RWPE1 (cell line): ENCODE data around the gene PADI2.

Experiments used
- CTCF ChIA-PET: fragments of 350-600 bp; sonication (Branson Sonifier 250); formaldehyde crosslinking; extraction: SDS; loops from one replicate; lab custom pipeline; 2021; lab: Yijun Ruan, JAX
- POLR2A ChIA-PET: fragments of 400-600 bp; formaldehyde crosslinking; extraction: SDS; loops from one replicate; lab custom pipeline; 2020; ENCODE audit warnings: antibody characterized with exemption; ENCODE audit not compliant: low non-redundant PET; lab: Yijun Ruan, JAX
- DNase-seq: peaks from one replicate; pipeline ENCODE4 v3.0.0; 2012; ENCODE audit warnings: low spot score
- H3K27ac ChIP-seq: fragments of 450-650 bp; 2 replicates; pipeline ENCODE4 v1.5.1; 2017
- CTCF ChIP-seq: fragments of 450-650 bp; conservative IDR thresholded peaks from 2 replicates; pipeline ENCODE4 v1.5.1; 2017; ENCODE audit warnings: low read depth, mild to moderate bottlenecking

The PADI2 gene

GRCh38 chr1:17116643-17117042 lies 2.6 kb downstream of the PADI2 start:
- POLR2A ChIA-PET: no interaction called here
- TF ChIP-seq CTCF: no peak
- no peak overlapping the region for H3K27ac ChIP-seq
- DNase-seq: no peak
- CTCF ChIA-PET: interaction anchor here (0.6 to 0.7 kb wide), 2 partner anchors 16 to 41 kb away, joined by 3 to 6 read pairs; no protein-coding TSS in a partner anchor

DNA sequence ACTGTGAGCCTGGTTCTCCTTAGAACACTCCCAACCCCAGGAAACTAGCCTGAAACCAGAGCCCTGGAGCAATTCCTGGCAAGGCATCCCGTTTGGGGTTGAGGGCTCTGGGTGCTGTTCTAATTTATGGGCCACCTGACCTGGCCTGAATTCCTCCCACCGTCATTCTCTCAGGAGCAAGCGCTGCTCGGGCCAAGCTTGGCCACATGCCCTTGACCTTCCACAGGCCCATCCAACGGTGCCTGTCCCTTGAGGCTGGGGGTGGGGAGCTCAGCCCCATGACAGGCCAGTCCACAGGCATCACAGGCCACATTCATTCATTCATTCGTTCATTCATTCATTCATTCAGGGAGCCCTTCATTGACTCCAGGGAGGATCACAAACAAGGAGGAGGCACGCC lies 5.3 kb downstream of the PADI2 start:
- no peak for TF ChIP-seq CTCF
- ChIA-PET POLR2A (no interaction called here), CTCF (interaction anchor here (1.4 kb wide), 1 partner anchor 12 kb away, joined by 7 read pairs; no protein-coding TSS in a partner anchor)
- H3K27ac ChIP-seq: peak overlapping the region; percentile 24; the same call in 1 of the 2 replicates
- no peak for DNase-seq

GRCh38 chr1:17112496-17113236 lies 6.6 kb downstream of the PADI2 start:
- CTCF ChIA-PET: no interaction called here
- POLR2A ChIA-PET: no interaction called here

DNA sequence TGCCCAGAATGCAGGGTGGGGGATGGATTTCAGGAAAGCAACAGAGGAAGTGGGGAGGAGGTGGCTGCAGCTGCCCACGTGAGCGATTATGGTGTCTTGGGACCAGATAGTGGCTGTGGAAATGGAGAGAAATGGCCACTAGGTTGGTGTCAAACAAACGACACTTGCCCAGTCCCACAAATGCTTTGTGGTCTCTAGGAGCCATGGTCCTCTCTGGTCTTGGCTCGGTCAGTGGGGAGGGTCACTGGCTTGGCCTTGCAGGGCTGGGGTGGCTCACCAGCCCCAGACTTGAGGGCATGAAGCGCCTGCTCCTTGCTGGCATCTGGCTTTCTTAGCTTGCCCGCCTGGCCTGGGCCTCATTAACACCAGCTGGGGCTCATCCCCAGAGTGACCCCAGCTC lies 7.2 kb downstream of the PADI2 start:
- POLR2A ChIA-PET: no interaction called here
- no peak for DNase-seq
- no peak overlapping the region for H3K27ac ChIP-seq
- CTCF ChIA-PET: no interaction called here
- TF ChIP-seq CTCF: no peak

More at GRCh38 chr1:17112496-17113236, 6.6 kb downstream of the PADI2 start:
- no peak for DNase-seq
- TF ChIP-seq CTCF: no peak
- no peak overlapping the region for H3K27ac ChIP-seq

- no peak overlapping the region for H3K27ac ChIP-seq
- TF ChIP-seq CTCF: no peak
- POLR2A ChIA-PET: no interaction called here
- DNase-seq: no peak
- CTCF ChIA-PET: no interaction called here
Observed at GRCh38 chr1:17110555-17110926, 8.7 kb downstream of the PADI2 start.

GRCh38 chr1:17109892-17110554 lies 9.2 kb downstream of the PADI2 start:
- DNase-seq: no peak
- POLR2A ChIA-PET: no interaction called here
- no peak for TF ChIP-seq CTCF
- CTCF ChIA-PET: no interaction called here
- no peak overlapping the region for H3K27ac ChIP-seq
